Umbilical cord (tissue), 2 donors: ENCODE results near the gene ZSWIM3. TPM values are rescaled to one million over a fixed set of nuclear protein-coding genes. Genes with fewer than 3 reads are reported as not detected.
A peak's percentile ranks its signal among the peaks of the same experiment; 100 is the strongest.
"Not testable (repeated sequence)": the region's sequence is repeated elsewhere in the genome, so short reads cannot be mapped to it uniquely, and the experiment has no call there.

Source experiments
- DNase-seq: peaks from one replicate; pipeline ENCODE4 v3.0.0-alpha.2; 2015; ENCODE audit warnings: low spot score
- total RNA-seq: library from RNA; depleted of rRNA; stranded (reverse); fragments of >200 nt; gene quantifications from one replicate; pipeline ENCODE4 v1.2.3, GENCODE V29; 2014; ENCODE audit warnings: low replicate concordance; ENCODE audit not compliant: insufficient read depth

The ZSWIM3 gene
- total RNA-seq, 1 donor from 2014 or later: 7.7 TPM

DNA sequence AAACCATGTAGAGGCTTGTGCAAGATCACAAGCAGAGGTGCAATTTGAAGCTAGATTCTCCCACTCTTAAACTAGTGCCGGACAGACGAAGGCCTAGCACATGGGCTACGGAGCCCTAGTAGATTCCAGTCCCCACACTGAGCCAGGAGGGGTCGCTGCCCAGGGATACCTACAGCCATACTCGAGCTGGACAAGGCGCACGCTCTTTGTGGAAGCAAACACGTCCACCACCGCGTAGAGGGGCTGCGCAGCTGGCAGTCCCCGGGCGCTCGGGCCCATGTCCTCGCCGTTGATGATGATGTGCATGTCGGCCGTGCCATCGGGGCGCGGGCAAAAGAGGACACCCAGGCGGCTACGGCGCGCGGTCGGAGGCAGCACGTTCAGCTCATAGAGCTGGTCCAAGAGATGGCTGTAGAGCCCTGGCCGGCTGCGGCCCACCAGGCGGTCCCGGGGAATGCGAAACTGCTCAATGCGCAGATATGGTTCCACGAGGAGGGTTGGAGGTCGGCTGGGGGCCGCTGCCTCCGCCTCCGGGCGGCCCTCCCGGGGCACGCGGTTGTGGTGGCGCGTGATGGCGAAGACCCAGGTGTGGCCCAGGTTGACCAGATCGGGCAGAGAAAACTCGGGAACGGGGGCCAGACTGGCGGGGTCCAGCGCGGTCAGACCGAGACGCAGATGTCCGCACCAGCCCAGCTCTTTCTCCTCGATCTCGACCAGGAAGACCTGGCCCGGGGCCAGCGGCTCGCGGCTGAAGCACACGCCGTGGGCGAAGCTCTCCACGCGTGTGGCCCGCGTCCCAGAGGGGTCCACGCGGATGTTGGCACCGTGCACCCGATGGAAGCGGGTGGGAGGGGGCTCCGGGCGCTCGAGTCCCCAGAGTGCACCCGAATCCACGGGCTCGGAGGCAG lies 32.9 kb downstream of the ZSWIM3 start:
- DNase-seq: peak; percentile 87

DNA sequence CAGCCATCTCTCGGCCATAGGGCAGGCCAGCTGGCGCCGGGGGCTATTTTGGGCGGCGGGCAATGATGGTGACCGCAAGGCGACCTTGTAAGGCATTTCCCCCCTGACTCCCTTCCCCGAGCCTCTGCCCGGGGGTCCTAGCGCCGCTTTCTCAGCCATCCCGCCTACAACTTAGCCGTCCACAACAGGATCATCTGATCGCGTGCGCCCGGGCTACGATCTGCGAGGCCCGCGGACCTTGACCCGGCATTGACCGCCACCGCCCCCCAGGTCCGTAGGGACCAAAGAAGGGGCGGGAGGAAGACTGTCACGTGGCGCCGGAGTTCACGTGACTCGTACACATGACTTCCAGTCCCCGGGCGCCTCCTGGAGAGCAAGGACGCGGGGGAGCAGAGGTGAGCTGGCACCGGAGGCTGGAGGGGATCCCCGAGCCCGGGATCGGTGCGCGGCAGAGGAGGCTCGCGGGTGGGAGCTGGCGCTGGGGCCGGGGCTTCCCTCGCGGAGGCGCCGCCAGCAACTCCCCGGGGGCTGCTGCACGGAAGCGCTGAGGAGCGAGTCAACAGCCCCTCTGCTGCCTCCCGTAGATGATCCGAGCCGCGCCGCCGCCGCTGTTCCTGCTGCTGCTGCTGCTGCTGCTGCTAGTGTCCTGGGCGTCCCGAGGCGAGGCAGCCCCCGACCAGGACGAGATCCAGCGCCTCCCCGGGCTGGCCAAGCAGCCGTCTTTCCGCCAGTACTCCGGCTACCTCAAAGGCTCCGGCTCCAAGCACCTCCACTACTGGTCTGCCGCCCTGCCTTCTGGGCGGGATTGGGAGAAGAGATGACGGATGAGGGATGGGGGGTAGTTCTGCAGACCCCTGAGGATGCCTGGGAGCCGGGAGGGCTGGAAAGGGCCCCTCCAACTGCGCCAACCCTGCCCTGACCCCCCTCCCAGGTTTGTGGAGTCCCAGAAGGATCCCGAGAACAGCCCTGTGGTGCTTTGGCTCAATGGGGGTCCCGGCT lies 33.9 kb downstream of the ZSWIM3 start, which contains the start of the genes CTSA and NEURL2:
Gene CTSA (plus strand): TSS at position 351 of the 999 bp plus-strand sequence. CDS start 234 bp downstream, at position 585.
Gene NEURL2 (minus strand): TSS at position 224 of the 999 bp plus-strand sequence. CDS start 217 bp downstream, at position 7.
- peak; percentile 93 for DNase-seq

DNA sequence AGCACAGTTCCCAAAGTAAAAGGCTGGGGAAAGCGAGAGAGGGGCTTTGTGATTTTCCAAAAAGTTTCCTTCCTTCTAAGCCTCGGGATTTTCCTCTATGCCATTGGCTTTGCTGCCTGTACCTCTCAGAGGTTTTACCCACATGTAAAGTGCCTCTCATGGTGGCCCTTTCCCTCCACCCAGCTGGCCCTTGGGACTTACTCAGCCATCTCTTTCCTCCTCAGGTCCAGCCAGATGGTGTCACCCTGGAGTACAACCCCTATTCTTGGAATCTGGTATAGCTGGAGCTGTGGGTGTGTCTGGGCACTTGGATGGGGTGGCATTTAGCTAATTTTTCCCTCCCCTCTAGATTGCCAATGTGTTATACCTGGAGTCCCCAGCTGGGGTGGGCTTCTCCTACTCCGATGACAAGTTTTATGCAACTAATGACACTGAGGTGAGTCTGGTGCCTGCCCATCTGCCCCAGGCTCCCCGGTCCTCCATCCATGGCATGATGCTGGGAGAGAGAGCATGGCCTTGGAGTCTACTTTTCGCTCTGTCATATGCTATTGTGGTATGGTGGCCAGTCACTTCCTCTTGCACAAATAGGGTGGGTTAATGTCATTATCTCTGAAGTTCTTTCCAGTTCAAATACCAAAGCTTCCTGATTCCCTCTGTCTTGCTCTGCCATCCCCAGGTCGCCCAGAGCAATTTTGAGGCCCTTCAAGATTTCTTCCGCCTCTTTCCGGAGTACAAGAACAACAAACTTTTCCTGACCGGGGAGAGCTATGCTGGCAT lies 34.8 kb downstream of the ZSWIM3 start:
- no peak for DNase-seq

DNA sequence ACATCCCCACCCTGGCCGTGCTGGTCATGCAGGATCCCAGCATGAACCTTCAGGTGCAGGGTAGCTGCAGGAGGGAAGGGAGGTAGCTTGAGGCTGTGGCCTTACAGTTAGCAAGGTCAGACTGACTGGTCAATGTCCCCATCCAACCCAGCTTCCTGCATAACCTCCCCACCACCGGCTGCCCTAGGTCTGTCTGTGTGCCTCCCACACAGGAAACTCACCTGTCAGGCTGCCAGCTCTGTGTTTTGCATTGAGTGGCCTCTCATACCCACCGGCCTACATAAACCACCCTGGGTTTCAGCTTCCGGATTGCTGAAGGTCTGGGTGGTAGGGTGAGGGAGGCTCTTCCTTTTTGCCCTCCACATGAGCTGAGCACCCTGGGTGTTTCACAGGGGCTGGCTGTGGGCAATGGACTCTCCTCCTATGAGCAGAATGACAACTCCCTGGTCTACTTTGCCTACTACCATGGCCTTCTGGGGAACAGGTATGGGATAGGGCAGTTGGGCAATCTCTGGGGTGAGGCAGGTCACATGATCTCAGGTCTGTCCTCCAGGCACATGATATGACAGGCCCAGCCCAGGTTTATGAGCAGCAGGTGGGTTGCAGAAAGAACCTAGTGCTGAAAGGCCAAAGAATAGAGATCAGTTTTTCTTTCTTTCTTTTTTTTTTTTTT lies 35.5 kb downstream of the ZSWIM3 start:
- no peak for DNase-seq

DNA sequence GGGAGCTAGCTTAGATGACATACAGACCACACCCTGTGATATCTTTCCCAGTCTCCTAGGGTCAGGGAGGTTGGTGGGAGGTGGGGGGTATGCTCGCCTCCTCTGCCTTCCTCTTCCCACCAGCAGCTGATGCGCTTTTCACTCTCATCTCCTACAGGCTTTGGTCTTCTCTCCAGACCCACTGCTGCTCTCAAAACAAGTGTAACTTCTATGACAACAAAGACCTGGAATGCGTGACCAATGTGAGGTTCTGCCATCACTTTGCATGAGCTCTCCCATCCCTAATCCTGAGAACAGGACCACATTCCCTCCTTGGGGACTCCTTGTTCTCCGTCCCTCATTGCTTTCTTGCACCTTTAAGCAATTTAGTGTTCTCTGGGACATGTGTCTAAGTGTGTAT lies 36.4 kb downstream of the ZSWIM3 start:
- DNase-seq: no peak

DNA sequence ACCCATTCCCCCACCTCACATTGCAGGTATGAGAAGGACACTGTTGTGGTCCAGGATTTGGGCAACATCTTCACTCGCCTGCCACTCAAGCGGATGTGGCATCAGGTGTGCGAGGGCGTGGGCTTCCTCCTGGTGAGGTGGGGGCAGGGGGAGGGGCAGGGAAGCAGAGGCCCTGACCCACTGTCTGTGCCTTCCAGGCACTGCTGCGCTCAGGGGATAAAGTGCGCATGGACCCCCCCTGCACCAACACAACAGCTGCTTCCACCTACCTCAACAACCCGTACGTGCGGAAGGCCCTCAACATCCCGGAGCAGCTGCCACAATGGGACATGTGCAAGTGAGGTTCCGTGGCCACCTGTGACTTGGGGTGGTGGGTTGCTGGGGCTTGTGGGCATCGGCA lies 37.4 kb downstream of the ZSWIM3 start:
- no peak for DNase-seq

DNA sequence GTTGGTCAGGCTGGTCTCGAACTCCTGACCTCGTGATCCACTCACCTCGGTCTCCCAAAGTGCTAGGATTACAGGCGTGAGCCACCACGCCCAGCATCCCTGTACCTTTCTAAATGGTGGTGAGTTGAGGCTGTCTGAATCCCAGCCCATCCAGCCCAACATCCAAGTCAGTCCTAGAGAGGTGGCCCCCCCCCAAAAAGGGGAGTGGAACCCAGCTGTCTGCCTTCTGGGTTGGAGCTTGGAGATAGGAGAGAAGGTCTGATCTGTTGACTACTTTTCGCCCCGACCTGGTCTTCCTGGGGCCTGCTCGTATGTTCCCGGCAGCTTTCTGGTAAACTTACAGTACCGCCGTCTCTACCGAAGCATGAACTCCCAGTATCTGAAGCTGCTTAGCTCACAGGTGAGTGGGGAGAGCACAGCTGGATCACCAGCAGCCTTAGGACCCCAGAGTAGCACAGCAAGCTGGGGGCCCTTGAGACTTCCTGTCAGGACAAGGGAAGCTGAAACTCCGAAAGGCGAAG lies 39.3 kb downstream of the ZSWIM3 start:
- DNase-seq: no peak

DNA sequence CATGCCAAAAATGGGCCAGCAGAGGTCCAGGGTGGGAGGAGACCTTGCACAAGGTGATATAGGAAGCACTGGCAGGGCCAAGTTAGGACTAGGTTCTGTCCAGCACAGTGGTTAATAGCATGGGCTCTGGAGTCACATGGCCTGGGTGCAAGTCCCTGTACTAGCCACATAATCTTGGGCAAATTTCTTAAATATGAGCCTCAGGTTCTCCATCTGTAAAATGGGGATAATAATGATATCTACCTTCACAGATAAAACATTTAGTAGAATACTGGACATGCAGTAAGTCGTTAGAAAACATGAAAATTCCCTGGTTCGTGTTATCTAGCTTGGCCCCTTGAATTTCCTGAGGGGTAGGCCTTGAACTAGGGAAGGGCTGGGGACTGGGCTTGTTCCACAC lies 39.9 kb downstream of the ZSWIM3 start:
- DNase-seq: no peak

DNA sequence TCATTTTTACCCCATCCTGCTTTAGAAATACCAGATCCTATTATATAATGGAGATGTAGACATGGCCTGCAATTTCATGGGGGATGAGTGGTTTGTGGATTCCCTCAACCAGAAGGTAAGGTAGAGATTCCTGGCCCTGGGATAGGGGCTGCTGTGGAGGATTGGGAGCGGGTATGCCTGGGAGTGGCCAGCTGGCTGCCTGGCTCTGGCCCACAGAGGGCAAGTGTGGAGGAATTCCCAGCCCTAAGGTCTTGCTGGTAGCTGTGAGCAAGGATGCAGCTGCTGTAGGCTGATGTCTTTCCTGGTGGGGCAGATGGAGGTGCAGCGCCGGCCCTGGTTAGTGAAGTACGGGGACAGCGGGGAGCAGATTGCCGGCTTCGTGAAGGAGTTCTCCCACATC lies 40.3 kb downstream of the ZSWIM3 start:
- DNase-seq: no peak

DNA sequence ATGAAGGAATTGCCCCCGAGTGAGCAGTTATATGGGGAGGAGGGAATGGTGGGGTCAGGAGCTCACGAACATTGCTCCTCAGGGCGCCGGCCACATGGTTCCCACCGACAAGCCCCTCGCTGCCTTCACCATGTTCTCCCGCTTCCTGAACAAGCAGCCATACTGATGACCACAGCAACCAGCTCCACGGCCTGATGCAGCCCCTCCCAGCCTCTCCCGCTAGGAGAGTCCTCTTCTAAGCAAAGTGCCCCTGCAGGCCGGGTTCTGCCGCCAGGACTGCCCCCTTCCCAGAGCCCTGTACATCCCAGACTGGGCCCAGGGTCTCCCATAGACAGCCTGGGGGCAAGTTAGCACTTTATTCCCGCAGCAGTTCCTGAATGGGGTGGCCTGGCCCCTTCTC lies 40.9 kb downstream of the ZSWIM3 start:
- no peak for DNase-seq

DNA sequence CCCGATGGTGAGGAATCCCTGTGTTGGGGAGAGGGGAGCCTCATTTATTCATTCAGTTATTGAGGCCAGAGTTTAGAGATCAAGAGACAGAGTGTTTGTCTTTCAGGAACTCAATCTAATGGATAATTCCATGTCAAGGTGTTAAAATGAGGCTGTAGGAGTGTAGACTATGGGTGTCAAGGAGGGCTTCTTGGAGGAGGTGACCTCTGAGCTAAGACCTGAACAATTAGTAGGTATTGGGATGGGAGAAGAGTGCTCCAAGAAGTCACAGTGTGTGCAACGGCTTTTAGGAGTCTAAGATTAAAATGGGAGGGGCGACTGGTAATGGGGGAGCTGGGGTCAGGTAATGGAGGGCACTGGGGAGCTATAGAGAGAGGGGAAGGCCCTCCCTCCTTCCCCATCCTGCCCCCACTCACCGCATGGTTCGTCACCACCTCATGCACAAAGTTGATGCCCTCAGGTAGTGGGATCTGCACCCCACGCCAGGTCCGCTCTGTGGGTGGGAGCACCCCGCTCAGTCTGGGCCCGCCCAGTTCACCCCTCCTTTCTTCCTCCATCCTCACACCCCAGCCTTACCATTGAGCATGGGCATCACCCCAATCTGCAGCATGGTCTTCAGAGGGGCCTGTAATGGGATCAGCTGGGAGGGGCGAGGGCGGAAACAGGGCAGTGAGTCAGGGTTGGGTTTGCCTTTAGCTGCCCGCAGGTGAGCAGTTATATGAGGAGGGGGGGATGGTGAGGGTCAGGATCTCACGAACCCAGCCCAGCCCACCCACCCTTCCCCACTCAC lies 41.8 kb downstream of the ZSWIM3 start:
- DNase-seq: no peak

DNA sequence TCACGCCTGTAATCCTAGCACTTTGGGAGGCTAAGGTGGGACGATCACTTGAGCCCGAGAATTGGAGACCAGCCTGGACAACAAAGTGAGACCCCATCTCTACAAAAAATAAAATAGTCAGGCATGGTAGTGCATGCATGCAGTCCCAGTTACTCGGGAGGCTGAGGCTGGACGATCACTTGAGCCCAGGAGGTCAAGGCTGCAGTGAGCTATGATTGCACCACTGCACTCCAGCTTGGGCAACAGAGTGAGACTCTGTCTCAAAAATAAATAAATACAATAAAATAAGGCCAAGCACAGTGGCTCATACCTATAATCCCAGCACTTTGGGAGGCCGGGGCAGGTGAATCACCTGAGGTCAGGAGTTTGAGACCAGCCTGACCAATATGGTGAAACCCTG lies 43.9 kb downstream of the ZSWIM3 start:
- not testable (repeated sequence) for DNase-seq

DNA sequence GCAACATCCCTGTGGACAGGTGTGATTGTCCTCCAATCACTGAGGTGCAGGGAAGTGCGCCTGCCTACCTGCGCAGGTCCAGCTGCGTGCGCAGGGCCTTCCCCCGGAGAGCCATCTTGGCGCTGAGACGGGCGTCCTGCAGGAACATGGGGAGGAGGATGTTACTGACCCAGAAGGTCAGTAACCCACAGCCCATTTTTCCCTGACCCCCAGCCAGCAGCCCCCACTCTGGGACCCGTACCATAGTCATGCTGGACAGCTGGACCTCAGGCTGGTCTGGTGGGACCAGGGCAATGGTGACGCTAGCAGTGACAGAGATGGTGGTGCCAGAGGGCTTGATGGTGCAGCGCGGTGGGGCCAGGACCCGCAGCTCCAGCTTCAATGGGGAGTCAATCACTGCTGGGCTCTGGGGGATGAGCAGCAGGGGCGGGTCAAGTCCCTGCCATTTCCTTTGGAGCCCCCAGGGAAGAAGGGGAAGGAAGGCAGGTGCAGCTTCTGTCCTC lies 44.8 kb downstream of the ZSWIM3 start:
- no peak for DNase-seq

DNA sequence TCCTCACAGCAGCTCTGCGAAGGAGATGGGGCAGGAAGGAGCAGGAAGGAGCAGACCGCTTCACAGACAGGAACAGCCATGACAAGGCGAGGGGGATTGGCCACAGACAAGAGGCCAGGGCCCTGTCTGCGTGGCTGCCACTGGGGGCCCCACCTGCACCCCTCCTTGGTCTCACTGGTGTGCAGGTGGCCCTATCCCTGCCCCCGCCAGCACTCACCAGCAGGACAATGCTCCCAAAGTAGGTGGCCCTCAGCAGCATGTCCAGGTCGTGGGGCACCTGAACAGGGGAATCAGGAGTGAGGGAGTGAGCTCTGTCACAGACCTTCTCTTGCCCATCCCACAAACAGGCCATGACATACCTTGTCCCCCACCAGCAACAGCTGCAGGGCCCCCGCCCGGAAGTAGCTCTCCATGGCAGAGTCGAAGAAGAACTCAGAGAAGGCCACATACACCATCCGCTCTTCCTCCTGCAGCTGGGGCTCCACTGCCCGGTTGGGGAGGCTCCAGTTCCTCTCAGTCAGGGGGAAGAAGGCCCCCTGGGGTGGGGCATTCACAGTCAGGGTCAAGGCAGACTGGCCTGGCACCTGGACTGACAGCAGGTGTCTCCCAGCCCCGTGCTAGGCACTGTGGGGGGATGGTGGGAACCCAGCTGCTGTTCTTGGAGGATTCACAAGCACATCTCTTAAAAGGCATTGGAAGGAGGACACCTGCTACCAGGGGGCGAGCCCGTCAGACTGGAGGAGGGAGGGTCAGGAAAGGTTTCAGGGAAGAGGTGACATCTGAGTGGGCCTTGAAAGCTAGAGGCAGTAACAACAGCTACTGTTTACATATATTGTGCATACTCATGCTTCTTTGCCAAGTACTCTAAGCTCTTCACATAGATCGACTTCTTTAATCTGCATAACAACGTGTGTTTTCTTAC lies 47.4 kb downstream of the ZSWIM3 start:
- DNase-seq: no peak

DNA sequence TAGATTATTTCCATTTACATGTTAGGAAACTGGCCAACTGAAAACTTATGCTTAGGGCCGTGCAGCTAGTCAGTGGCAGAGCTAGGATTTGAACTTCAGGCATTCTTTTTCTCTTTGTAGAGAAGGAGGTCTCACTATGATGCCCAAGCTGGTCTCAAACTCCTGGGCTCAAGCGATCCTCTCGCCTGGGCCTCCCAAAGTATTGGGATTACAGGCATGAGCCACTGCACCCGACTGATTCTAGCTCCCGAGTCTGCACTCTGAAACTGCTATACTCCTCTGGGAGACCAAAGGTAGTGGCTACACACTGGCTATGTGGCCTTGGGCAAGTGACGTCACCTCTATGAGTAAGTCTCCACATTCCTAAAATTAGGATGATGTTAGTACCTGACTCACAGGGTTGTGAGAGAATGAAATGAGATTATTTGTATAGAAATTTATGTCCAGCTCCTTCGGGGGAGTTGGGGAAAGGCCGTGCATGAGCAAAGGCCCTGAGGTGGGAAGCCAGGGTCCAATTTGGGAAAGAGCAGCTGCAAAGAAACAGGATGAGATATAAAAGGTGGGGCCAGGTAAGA lies 48.2 kb downstream of the ZSWIM3 start:
- DNase-seq: no peak

DNA sequence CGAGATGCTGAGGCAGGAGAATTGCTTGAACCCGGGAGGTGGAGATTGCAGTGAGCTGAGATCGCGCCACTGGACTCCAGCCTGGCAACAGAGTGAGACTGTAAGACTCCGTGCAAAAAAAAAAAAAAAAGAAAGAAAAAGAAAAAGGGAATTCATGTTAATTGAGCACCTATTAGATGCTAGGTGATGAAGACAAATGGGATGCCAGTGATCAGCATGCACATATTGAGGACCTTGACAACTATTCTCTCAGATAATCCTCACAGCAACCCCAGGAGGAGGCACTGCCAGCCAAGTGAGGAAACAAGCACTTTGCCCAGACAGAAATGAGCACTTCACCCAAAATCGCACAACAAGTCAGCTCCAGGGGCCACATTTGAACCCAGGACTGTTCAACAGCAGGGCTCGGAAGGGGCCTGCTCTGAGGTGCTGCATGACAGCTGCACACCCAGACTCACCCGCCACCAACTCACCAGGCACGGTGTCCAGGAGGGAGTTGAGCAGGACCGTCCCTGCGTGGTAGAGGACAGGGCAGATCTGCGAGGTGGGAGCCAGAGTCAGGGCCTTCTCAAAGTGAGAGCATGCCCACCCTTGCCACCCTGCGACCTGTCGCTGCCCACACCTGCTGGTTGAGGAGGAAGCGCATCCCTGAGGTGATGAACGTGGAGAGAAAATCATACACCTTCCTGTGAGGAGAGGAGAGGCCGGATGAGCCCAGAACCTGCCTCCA lies 50.0 kb downstream of the ZSWIM3 start:
- DNase-seq: no peak

DNA sequence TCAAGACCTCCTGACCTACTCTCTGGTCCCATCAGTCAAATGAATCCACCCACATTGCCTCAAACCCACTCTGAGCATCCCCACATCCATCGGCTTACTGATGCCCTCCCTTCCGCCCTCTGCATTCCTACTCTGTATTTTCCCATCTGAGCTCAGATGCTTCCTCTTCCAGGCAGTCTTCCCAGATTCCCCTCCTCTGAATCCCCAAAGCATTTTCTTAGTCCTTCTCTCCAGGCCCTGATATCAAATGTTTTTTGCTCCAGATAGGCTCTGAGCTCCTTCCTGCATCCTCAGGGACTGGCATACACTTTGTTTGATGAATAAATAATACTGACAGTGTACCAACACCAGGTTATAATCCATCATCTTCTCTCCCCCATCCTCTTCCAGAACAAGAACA lies 50.7 kb downstream of the ZSWIM3 start:
- DNase-seq: no peak
